K562 (cell line): ENCODE measurements around the gene SORBS2. TPM values are rescaled to one million over a fixed set of nuclear protein-coding genes. Genes with fewer than 3 reads are reported as not detected.

ENCODE experiments used
- ATAC-seq: fragments of 200-7000 bp; cut with Tn5 transposase; 3 replicates; pipeline ENCODE4 v1.9.1; 2020; ENCODE audit warnings: moderate library complexity
- BruUV-seq: library from RNA; stranded (reverse); fragments of 400-500 nt; replicated peaks from 2 replicates; lab custom pipeline; 2021; lab: Mats Ljungman, UMichigan
- CTCF ChIA-PET: fragments of 300-600 bp; formaldehyde crosslinking; extraction: SDS; loops from one replicate; lab custom pipeline; 2021; ENCODE audit warnings: low intra/inter-chr PET ratio; lab: Yijun Ruan, JAX
- POLR2A ChIA-PET: fragments of 300-600, 350-650 bp; sonication (Branson Sonifier 250); formaldehyde crosslinking; extraction: SDS; loops from one replicate; lab custom pipeline; 2021; ENCODE audit warnings: antibody characterized with exemption, inconsistent platforms; lab: Yijun Ruan, JAX
- DNase-seq, 4 experiments: peaks; one replicate each; pipeline versions ENCODE4 v3.0.0 to v3.0.0-alpha.2; 2011 to 2018; ENCODE audit warnings: low spot score in 3 of 4, mixed read lengths in 3 of 4; ENCODE audit errors: extremely low read depth in 1 of 4
- FAIRE-seq: peaks from 2 replicates; lab custom pipeline; 2011; peaks lifted over from hg19 to GRCh38; lab: Jason Lieb, UNC
- H2AFZ ChIP-seq: 2 replicates; pipeline ENCODE4 v1.6.0; 2011; ENCODE audit warnings: low read depth, low read length, control low read depth, inconsistent platforms
- H3K27ac ChIP-seq: fragments of 200-600 bp; 3 replicates; pipeline ENCODE4 v1.8.0; 2011; ENCODE audit warnings: low read depth, mild to moderate bottlenecking, control low read depth, inconsistent platforms, low read length, moderate library complexity, mixed read lengths; ENCODE audit errors: extremely low read depth
- H3K27me3 ChIP-seq, 2 experiments: fragments of 300-600 bp in 1 of 2; 2 replicates in 1 of 2; 3 replicates in 1 of 2; pipeline versions ENCODE4 v1.6.0 to v1.8.0; 2011; ENCODE audit warnings: inconsistent platforms in 2 of 2, low read length in 2 of 2, mild to moderate bottlenecking in 1 of 2, mixed read lengths in 1 of 2, moderate library complexity in 1 of 2; ENCODE audit not compliant: control insufficient read depth in 2 of 2, insufficient read depth in 2 of 2
- H3K36me3 ChIP-seq: fragments of 300-600 bp; 3 replicates; pipeline ENCODE4 v1.8.0; 2011; ENCODE audit warnings: mild to moderate bottlenecking, low read length, inconsistent platforms; ENCODE audit not compliant: control insufficient read depth, insufficient read depth
- H3K4me1 ChIP-seq, 2 experiments: fragments of 200-600 bp in 1 of 2; replicated peaks in 1 of 2; 2 replicates in 1 of 2; 3 replicates in 1 of 2; pipeline versions ENCODE4 v1.5.1 to v1.8.0; 2011; ENCODE audit warnings: inconsistent platforms in 2 of 2, low read length in 2 of 2, mild to moderate bottlenecking in 1 of 2, mixed read lengths in 1 of 2, moderate library complexity in 1 of 2; ENCODE audit not compliant: control insufficient read depth in 2 of 2, insufficient read depth in 2 of 2
- H3K4me2 ChIP-seq: 2 replicates; pipeline ENCODE4 v1.6.1; 2011; ENCODE audit warnings: low read length, control low read depth, inconsistent platforms, mixed read lengths; ENCODE audit not compliant: insufficient read depth
- H3K4me3 ChIP-seq: fragments of 200-600 bp; sonication (generic), shearing (Covaris generic); 2 replicates; pipeline ENCODE4 v1.5.1; 2016; ENCODE audit warnings: control low read depth, inconsistent platforms
- H3K79me2 ChIP-seq: fragments of 200-600 bp; 3 replicates; pipeline ENCODE4 v1.8.0; 2011; ENCODE audit warnings: low read length, inconsistent platforms; ENCODE audit not compliant: control insufficient read depth, insufficient read depth
- H3K9ac ChIP-seq, 2 experiments: 2 replicates each; pipeline versions ENCODE4 v1.6.0 to v1.6.1; 2011; ENCODE audit warnings: low read depth in 2 of 2, low read length in 2 of 2, control low read depth in 1 of 2, inconsistent platforms in 1 of 2, mild to moderate bottlenecking in 1 of 2, mixed read lengths in 1 of 2; ENCODE audit not compliant: insufficient read depth in 1 of 2
- H3K9me1 ChIP-seq: one replicate; pipeline ENCODE4 v1.6.0; 2011; ENCODE audit warnings: inconsistent platforms, mild to moderate bottlenecking, low read length, moderate library complexity; ENCODE audit not compliant: control insufficient read depth, insufficient read depth
- H3K9me3 ChIP-seq: replicated peaks from 2 replicates; pipeline ENCODE4 v1.5.1; 2011; ENCODE audit warnings: low read depth, low read length, inconsistent platforms; ENCODE audit not compliant: control insufficient read depth, insufficient read depth
- H4K20me1 ChIP-seq: replicated peaks from 2 replicates; pipeline ENCODE4 v1.6.1; 2011; ENCODE audit warnings: low read length, inconsistent platforms, mixed read lengths; ENCODE audit not compliant: control insufficient read depth, insufficient read depth
- ARID4B ChIP-seq: sonication (generic); formaldehyde crosslinking; IDR thresholded peaks from 2 replicates; pipeline ENCODE4 v1.8.0; 2022; ENCODE audit warnings: mild to moderate bottlenecking, missing genetic modification reagents
- BCOR ChIP-seq: fragments of 450-650 bp; IDR thresholded peaks from 2 replicates; pipeline ENCODE4 v1.6.1; 2016
- CBFA2T3 ChIP-seq: fragments of 450-650 bp; IDR thresholded peaks from 2 replicates; pipeline ENCODE4 v1.6.1; 2017
- CTBP1 ChIP-seq: fragments of 450-650 bp; IDR thresholded peaks from 2 replicates; pipeline ENCODE4 v1.6.1; 2016; ENCODE audit warnings: borderline replicate concordance
- DACH1 ChIP-seq: fragments of 450-650 bp; IDR thresholded peaks from 2 replicates; pipeline ENCODE4 v1.6.1; 2018; ENCODE audit not compliant: partially characterized antibody
- KLF13 ChIP-seq: fragments of 450-650 bp; IDR thresholded peaks from 2 replicates; pipeline ENCODE4 v1.6.1; 2016; ENCODE audit warnings: missing genetic modification characterization, low read depth, mild to moderate bottlenecking, missing compliant biosample characterization, moderate library complexity, borderline replicate concordance
- MBD2 ChIP-seq: sonication (generic); IDR thresholded peaks from 2 replicates; pipeline ENCODE4 v1.6.1; 2016; ENCODE audit warnings: low read depth, borderline replicate concordance
- MITF ChIP-seq: IDR thresholded peaks from 2 replicates; pipeline ENCODE4 v1.6.1; 2014; ENCODE audit warnings: antibody characterized with exemption
- NCOA4 ChIP-seq: fragments of 450-650 bp; IDR thresholded peaks from 2 replicates; pipeline ENCODE4 v1.6.1; 2018; ENCODE audit warnings: mild to moderate bottlenecking; ENCODE audit not compliant: partially characterized antibody
- SLC30A9 ChIP-seq: fragments of 250-450 bp; sonication (Bioruptor Pico); IDR thresholded peaks from 2 replicates; pipeline ENCODE4 v1.8.0; 2022; ENCODE audit warnings: mild to moderate bottlenecking, moderate library complexity
- ZBTB43 ChIP-seq: sonication (generic); formaldehyde crosslinking; IDR thresholded peaks from 2 replicates; pipeline ENCODE4 v1.8.0; 2023; ENCODE audit warnings: mild to moderate bottlenecking, missing genetic modification reagents
- ZNF133 ChIP-seq: fragments of 250-450 bp; sonication (Bioruptor Pico); IDR thresholded peaks from 2 replicates; pipeline ENCODE4 v1.4.0; 2020; ENCODE audit warnings: mild to moderate bottlenecking
- ZNF75A ChIP-seq: fragments of 450-650 bp; formaldehyde crosslinking; IDR thresholded peaks from 2 replicates; pipeline ENCODE4 v1.4.0; 2020; ENCODE audit warnings: mild to moderate bottlenecking
- ZNF780A ChIP-seq: fragments of 250-450 bp; sonication (Bioruptor Pico); IDR thresholded peaks from 2 replicates; pipeline ENCODE4 v1.5.0; 2021; ENCODE audit warnings: mild to moderate bottlenecking
- ZNF830 ChIP-seq: fragments of 250-450 bp; sonication (Bioruptor Pico); IDR thresholded peaks from 2 replicates; pipeline ENCODE4 v1.5.0; 2021; ENCODE audit warnings: mild to moderate bottlenecking
- WGBS: fragments of 100-300 bp; shearing (Covaris generic); methylation state at CpG from one replicate; pipeline ENCODE4 v1.1.6; 2016; ENCODE audit warnings: low coverage, mixed read lengths; ENCODE audit not compliant: insufficient coverage; ENCODE audit errors: missing lambda C conversion rate; 5-methylcytosine and 5-hydroxymethylcytosine counted together
- in situ Hi-C: fragments of 300-500 bp; cut with MboI; formaldehyde crosslinking; loops from 4 replicates; pipeline ENCODE4 v1.15.0; 2018; ENCODE audit warnings: inconsistent platforms, mixed read lengths
- intact Hi-C: fragments of 100-400 bp; cut with micrococcal nuclease; formaldehyde crosslinking; loops from 2 replicates; pipeline ENCODE4 v1.14.2; 2022
- polyA plus RNA-seq, 8 experiments: library from polyadenylated mRNA; depleted of rRNA in 4 of 8; stranded (reverse) in 5 of 8; unstranded in 3 of 8; fragments of >200 nt; fragmentation: Nextera tagmentation in 2 of 8; fragmentation: Illumina TruSeq in 1 of 8; extraction: Ambion mirVana in 2 of 8; extraction: Trizol in 1 of 8; gene quantifications; 2 replicates each; pipeline versions ENCODE4 v1.2.1 to v1.2.3, GENCODE V29; 2011 to 2014; ENCODE audit warnings: inconsistent platforms in 1 of 8, missing spikeins in 1 of 8
- total RNA-seq, 7 experiments: library from RNA; depleted of rRNA in 6 of 7; stranded (reverse); fragments of >200 nt in 6 of 7; fragmentation: Illumina TruSeq in 2 of 7; extraction: Trizol in 2 of 7; gene quantifications; 2 replicates each; pipeline versions ENCODE4 v1.2.1 to v1.2.3, GENCODE V29; 2011 to 2021; ENCODE audit warnings: low replicate concordance in 1 of 7

SORBS2 gene
- total and polyA plus RNA-seq, 9 of the 15 experiments (the other 6 are each of a cell fraction or from before 2014, with no cell fraction given): 0.29 TPM; not detected in 8

GRCh38 chr4:185803022-185803421, 9.0 kb downstream of the SORBS2 start:
- Histone ChIP-seq H3K9me3 (no peaks in the 10 kb centered on the region), H3K4me3 (no peak overlapping the region), H3K36me3 (no peaks in the 10 kb centered on the region), H4K20me1 (no peaks in the 10 kb centered on the region), H3K27ac (no peak overlapping the region), H3K4me2 (no peak overlapping the region), H3K4me1 (no peaks in the 10 kb centered on the region), H3K27me3 (peaks cover 4 to 7% of the 10 kb centered on the region in 2 experiments; a peak in 1 of 5 replicates), H3K79me2 (no peaks in the 10 kb centered on the region), H3K9ac (no peak overlapping the region), H3K9me1 (no peaks in the 10 kb centered on the region), H2AFZ (no peak overlapping the region)
- 5% methylated on average over 4 of the region's 4 CpGs for WGBS
- DNase-seq (no peak), FAIRE-seq (no peak), ATAC-seq (no peak)
- ChIA-PET CTCF (no interaction called here), POLR2A (no interaction called here)
- in situ Hi-C loops: no loop called here
- intact Hi-C loops: no loop called here
- BruUV-seq: no TSS peak
- TF ChIP-seq MITF (no peak), MBD2 (no peak), DACH1 (no peak), ZBTB43 (no peak), CTBP1 (no peak), ZNF830 (CRISPR knock-in tag) (no peak), CBFA2T3 (no peak), ZNF133 (CRISPR knock-in tag) (no peak), KLF13 (tag) (no peak), ZNF75A (CRISPR knock-in tag) (no peak), SLC30A9 (CRISPR knock-in tag) (no peak), BCOR (no peak), NCOA4 (no peak), ZNF780A (no peak), ARID4B (no peak)
